Hepatocyte (in vitro differentiated cells): ENCODE data around the gene PLSCR5.

Experiments used
- EZH2 ChIP-seq: fragments of 200-600 bp; sonication (generic); IDR thresholded peaks from 2 replicates; pipeline ENCODE4 v1.6.1; 2016; ENCODE audit warnings: antibody characterized with exemption, mild to moderate bottlenecking, borderline replicate concordance
- EZH2phosphoT487 ChIP-seq: fragments of 200-600 bp; sonication (generic); IDR thresholded peaks from one replicate; pipeline ENCODE4 v1.6.1; 2018; ENCODE audit warnings: antibody characterized with exemption, mild to moderate bottlenecking, low read depth, moderate library complexity; ENCODE audit not compliant: unreplicated experiment, severe bottlenecking
- TF ChIP-seq, protein P1 (sequence below): fragments of 200-600 bp; sonication (generic); IDR thresholded peaks from 2 replicates; pipeline ENCODE4 v1.5.1; 2016; ENCODE audit warnings: antibody characterized with exemption, mild to moderate bottlenecking; ENCODE audit not compliant: poor library complexity

GRCh38 chr3:146590521-146590920 is 14.6 kb downstream of the PLSCR5 start:
- TF ChIP-seq, protein P1, sequence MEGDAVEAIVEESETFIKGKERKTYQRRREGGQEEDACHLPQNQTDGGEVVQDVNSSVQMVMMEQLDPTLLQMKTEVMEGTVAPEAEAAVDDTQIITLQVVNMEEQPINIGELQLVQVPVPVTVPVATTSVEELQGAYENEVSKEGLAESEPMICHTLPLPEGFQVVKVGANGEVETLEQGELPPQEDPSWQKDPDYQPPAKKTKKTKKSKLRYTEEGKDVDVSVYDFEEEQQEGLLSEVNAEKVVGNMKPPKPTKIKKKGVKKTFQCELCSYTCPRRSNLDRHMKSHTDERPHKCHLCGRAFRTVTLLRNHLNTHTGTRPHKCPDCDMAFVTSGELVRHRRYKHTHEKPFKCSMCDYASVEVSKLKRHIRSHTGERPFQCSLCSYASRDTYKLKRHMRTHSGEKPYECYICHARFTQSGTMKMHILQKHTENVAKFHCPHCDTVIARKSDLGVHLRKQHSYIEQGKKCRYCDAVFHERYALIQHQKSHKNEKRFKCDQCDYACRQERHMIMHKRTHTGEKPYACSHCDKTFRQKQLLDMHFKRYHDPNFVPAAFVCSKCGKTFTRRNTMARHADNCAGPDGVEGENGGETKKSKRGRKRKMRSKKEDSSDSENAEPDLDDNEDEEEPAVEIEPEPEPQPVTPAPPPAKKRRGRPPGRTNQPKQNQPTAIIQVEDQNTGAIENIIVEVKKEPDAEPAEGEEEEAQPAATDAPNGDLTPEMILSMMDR: no peak
- TF ChIP-seq EZH2: no peak
- no peak for TF ChIP-seq EZH2phosphoT487
